ENCODE data around the gene CDCP1.

- TF ChIP-seq YY1 (IDR thresholded peaks at IDR 0.05; ENCODE audit: low read depth) = no peak
- no peak for TF ChIP-seq REST (IDR thresholded peaks at IDR 0.05; ENCODE audit: low read depth)
- TF ChIP-seq NFIC (IDR thresholded peaks at IDR 0.05) = no peak
- no peak for TF ChIP-seq FOXM1 (IDR thresholded peaks at IDR 0.05; ENCODE audit: borderline replicate concordance, low read depth)
- TF ChIP-seq EP300 (IDR thresholded peaks at IDR 0.05; ENCODE audit: borderline replicate concordance) = no peak
- TF ChIP-seq TAF1 (IDR thresholded peaks at IDR 0.05; ENCODE audit: low read depth) = no peak
- no peak for TF ChIP-seq TEAD4 (IDR thresholded peaks at IDR 0.05)
- no peak for TF ChIP-seq CEBPB (IDR thresholded peaks at IDR 0.05)
- no peak for TF ChIP-seq MAX (IDR thresholded peaks at IDR 0.05)
- no peak for TF ChIP-seq EGR1 (IDR thresholded peaks at IDR 0.05)
- no peak for TF ChIP-seq ZBTB7A (IDR thresholded peaks at IDR 0.05; ENCODE audit: low read depth)
- TF ChIP-seq RAD21 (IDR thresholded peaks at IDR 0.05; ENCODE audit: low read depth) = no peak
- TF ChIP-seq CREB1 (IDR thresholded peaks at IDR 0.05; ENCODE audit: low read depth) = no peak
- TF ChIP-seq TCF12 (IDR thresholded peaks at IDR 0.05; ENCODE audit: low read depth) = no peak
These were observed 36.2 kb downstream of the CDCP1 start for GRCh38 chr3:45109771-45110508.
